Common myeloid progenitor, CD34-positive (primary cell): ENCODE data around the gene AIFM1.

Experiments
- CTCF ChIA-PET: fragments of 350-600 bp; sonication (Branson Sonifier 250); formaldehyde crosslinking; loops from one replicate; lab custom pipeline; 2021; ENCODE audit warnings: antibody characterized with exemption; lab: Charles Lee
- POLR2A ChIA-PET: fragments of 350-600 bp; sonication (Branson Sonifier 250); formaldehyde crosslinking; loops from one replicate; lab custom pipeline; 2021; ENCODE audit warnings: antibody characterized with exemption; lab: Charles Lee
- DNase-seq, 3 donors: peaks; one replicate each; pipeline versions ENCODE4 v3.0.0 to v3.0.0-alpha.2; 2013
- H3K27ac ChIP-seq, 2 experiments: 1 replicate in 1 of 2; 2 replicates in 1 of 2; pipeline ENCODE4 v1.7.0; 2013; ENCODE audit warnings: inconsistent platforms in 2 of 2, low read length in 2 of 2, mild to moderate bottlenecking in 2 of 2, low read depth in 1 of 2, moderate library complexity in 1 of 2; ENCODE audit not compliant: severe bottlenecking in 2 of 2, insufficient read depth in 1 of 2, poor library complexity in 1 of 2
- H3K27me3 ChIP-seq, 5 experiments: replicated peaks in 2 of 5; 1 replicate in 3 of 5; 2 replicates in 2 of 5; pipeline versions ENCODE4 v1.6.1 to v1.7.0; 2013; ENCODE audit warnings: low read length in 4 of 5, mild to moderate bottlenecking in 2 of 5, moderate library complexity in 2 of 5, inconsistent platforms in 1 of 5; ENCODE audit not compliant: insufficient read depth in 5 of 5, control insufficient read depth in 4 of 5
- H3K36me3 ChIP-seq, 4 experiments: 1 replicate in 2 of 4; 2 replicates in 2 of 4; pipeline versions ENCODE4 v1.6.1 to v1.7.0; 2013; ENCODE audit warnings: low read length in 3 of 4, control low read depth in 1 of 4, mild to moderate bottlenecking in 1 of 4; ENCODE audit not compliant: control insufficient read depth in 4 of 4, insufficient read depth in 4 of 4
- H3K4me1 ChIP-seq, 4 experiments: 1 replicate in 3 of 4; 2 replicates in 1 of 4; pipeline versions ENCODE4 v1.6.1 to v1.7.1; 2013; ENCODE audit warnings: low read length in 3 of 4, mild to moderate bottlenecking in 3 of 4, control low read depth in 1 of 4, inconsistent platforms in 1 of 4, moderate library complexity in 1 of 4; ENCODE audit not compliant: control insufficient read depth in 4 of 4, insufficient read depth in 4 of 4; ENCODE audit errors: control extremely low read depth in 1 of 4
- H3K4me3 ChIP-seq, 7 experiments: 1 replicate in 4 of 7; 2 replicates in 3 of 7; pipeline versions ENCODE4 v1.5.1 to v1.7.0; 2013; ENCODE audit warnings: mild to moderate bottlenecking in 7 of 7, low read length in 6 of 7, moderate library complexity in 6 of 7, inconsistent platforms in 2 of 7, low read depth in 2 of 7, control low read depth in 1 of 7; ENCODE audit not compliant: insufficient read depth in 4 of 7, control insufficient read depth in 1 of 7; ENCODE audit errors: extremely low read depth in 1 of 7
- H3K9me3 ChIP-seq, 5 experiments: 1 replicate in 4 of 5; 2 replicates in 1 of 5; pipeline versions ENCODE4 v1.6.1 to v1.7.1; 2013; ENCODE audit warnings: low read length in 4 of 5, mild to moderate bottlenecking in 2 of 5, inconsistent platforms in 1 of 5, low read depth in 1 of 5, moderate library complexity in 1 of 5; ENCODE audit not compliant: control insufficient read depth in 4 of 5, insufficient read depth in 2 of 5; ENCODE audit errors: control extremely low read depth in 1 of 5
- WGBS: methylation state at CpG from one replicate; pipeline ENCODE4 v1.1.5; 2013; ENCODE audit not compliant: insufficient coverage; 5-methylcytosine and 5-hydroxymethylcytosine counted together

Gene AIFM1

DNA sequence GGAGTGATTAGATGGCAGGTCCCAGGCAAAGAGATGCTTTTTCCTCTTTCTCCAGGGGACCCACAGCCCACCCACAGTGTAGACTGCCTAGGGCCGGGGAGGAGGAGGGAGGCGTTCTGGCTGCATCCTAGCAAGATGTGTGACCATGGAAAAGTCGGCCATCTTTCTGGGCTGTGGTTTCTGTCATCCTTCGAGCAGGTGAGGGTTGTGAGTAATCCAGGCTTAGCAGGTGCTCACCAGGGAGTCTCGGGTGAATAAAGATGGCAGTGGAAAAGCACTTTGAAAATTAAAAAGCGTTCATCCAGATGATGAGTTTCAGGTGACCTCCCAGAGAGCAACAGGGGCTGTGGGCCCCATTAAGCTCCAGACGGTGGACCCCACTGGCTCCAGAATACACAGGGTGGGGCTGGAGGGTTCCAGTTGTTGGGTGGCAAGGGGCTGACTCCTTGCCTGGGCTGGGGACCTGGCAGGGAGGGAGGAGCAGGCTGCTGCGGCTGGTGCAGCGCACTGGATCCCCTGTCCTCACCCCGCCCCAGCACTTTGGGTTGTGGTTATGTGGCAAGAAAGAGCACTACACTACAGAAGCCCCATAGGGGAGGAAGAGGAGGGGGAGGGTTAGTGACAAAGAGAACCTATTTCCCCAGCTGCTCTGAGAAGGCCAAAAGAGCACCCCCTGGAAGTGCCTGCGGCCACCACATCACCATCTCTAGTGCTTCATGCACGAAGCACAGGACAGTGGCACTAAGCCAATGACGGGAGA is 79.0 kb downstream of the AIFM1 start:
- no peaks in the 10 kb centered on the region for H3K27me3 ChIP-seq
- no peaks in the 10 kb centered on the region for H3K9me3 ChIP-seq
- H3K36me3 ChIP-seq = peaks cover 0 to 6% (median 0%) of the 10 kb centered on the region in 4 experiments
- peak overlapping the region in 6 of 7 experiments; percentile 19 to 55 (median 36) for H3K4me3 ChIP-seq
- peak; percentile 55 to 86 (median 82) for DNase-seq
- POLR2A ChIA-PET = interaction anchor here (0.5 to 1.0 kb wide), 3 partner anchors 10 to 22 kb away, joined by 3 to 4 read pairs (median 3); no protein-coding TSS in a partner anchor
- peak overlapping the region in 1 of 2 experiments; percentile 50 for H3K27ac ChIP-seq
- peaks cover 11 to 83% (median 74%) of the 10 kb centered on the region in 4 experiments for H3K4me1 ChIP-seq
- CTCF ChIA-PET = interaction anchor here (0.7 to 3.8 kb wide), 7 partner anchors 9 to 32 kb away, joined by 3 to 18 read pairs (median 4); no protein-coding TSS in a partner anchor
- WGBS = 32% methylated on average over 10 of the region's 13 CpGs

DNA sequence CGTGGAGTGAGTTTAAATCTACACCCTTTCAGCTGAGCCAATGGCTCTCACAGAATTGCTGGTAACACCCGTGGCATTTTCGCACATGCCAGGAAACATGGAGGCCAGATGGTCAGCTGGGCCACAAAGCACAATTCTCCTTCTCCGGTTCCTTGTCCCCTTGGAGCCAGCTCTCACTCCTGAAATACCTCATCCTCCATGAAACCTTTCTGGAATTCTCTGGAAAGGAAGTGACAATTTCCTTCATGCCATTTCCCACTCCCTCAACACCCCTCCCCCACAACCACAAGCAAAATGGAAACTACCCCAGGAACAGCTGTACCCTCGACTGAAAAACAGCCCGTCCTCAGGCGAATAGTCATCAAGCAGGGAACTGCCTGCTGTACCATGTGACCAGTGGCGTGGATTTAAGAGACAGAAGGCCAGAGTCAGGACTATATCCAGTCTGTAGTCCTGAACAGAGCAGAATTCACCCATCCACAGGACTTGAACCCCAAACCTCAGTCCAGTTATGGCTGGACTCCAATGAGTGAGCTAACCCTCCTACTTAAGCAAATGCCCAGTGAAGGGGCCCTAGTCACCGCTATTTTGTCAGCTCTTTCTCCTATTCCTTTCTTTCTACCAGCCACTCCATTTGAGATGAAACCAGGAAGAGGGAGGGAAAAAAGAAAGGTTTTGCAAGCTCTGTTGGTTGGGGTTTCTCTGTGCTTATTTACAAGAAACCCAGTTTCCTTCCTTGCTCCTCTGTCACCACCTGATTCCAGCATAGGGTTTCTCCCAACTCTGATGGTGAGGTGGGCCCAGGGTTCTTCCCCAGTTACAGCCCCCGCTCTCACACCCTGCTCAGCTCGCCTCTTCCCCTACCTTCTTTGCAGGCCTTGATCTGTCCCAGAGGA is 79.8 kb downstream of the AIFM1 start:
- ChIA-PET POLR2A (interaction anchor here (0.9 kb wide), 1 partner anchor 10 kb away, joined by 4 read pairs; no protein-coding TSS in a partner anchor), CTCF (interaction anchor here (1.2 to 3.8 kb wide), 7 partner anchors 10 to 106 kb away, joined by 3 to 18 read pairs (median 6); no protein-coding TSS in a partner anchor)
- H3K4me3 ChIP-seq = peak overlapping the region in 6 of 7 experiments; percentile 19 to 55 (median 36)
- DNase-seq = no peak
- H3K27me3 ChIP-seq = no peaks in the 10 kb centered on the region
- H3K27ac ChIP-seq = peak overlapping the region in 1 of 2 experiments; percentile 50
- WGBS = 60% methylated on average over 8 of the region's 11 CpGs
- H3K9me3 ChIP-seq = no peaks in the 10 kb centered on the region
- peaks cover 0 to 9% (median under 1%) of the 10 kb centered on the region in 4 experiments for H3K36me3 ChIP-seq
- peaks cover 11 to 90% (median 77%) of the 10 kb centered on the region in 4 experiments for H3K4me1 ChIP-seq

DNA sequence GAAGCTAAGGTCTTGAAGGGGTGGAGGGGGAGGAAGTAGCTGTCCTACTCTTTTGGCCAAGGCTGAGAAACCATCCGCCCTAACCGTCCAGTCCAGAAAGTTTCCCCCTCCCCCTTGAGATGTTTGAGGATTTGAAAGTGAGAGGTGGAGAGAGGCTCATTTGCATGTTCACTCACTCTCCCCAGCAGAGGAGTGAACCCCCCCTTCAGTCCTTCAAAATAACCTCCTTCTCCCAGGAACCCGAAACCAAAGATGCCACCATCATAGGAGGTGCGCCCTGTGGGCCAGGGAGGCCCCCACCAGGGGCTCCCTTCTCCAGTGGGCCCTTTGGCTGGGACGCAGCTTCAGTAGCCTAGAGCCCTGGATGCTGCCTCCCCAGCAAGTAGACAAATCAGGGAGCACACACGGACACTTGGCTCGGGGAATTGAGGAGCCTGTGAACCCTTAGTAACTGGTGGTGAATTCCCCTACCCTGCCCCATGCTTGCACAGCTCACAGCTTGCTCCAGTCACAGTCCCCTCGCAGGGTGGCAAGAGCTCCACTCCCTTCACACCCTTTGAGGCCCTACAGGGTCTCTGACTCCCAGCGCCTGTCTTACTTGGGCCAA is 80.9 kb downstream of the AIFM1 start:
- Histone ChIP-seq H3K36me3 (peaks cover 0 to 14% (median 2%) of the 10 kb centered on the region in 4 experiments), H3K4me1 (peaks cover 8 to 88% (median 78%) of the 10 kb centered on the region in 4 experiments), H3K9me3 (no peaks in the 10 kb centered on the region), H3K27me3 (no peaks in the 10 kb centered on the region), H3K27ac (peak overlapping the region in 1 of 2 experiments; percentile 50), H3K4me3 (peak overlapping the region in 2 of 7 experiments; percentile 16 to 33)
- ChIA-PET CTCF (interaction anchor here (1.1 to 3.8 kb wide), 4 partner anchors 10 to 107 kb away, joined by 4 to 18 read pairs (median 7); no protein-coding TSS in a partner anchor), POLR2A (interaction anchor here (1.0 kb wide), 1 partner anchor 36 kb away, joined by 3 read pairs; no protein-coding TSS in a partner anchor)
- 80% methylated on average over 6 of the region's 9 CpGs for WGBS
- DNase-seq = no peak

DNA sequence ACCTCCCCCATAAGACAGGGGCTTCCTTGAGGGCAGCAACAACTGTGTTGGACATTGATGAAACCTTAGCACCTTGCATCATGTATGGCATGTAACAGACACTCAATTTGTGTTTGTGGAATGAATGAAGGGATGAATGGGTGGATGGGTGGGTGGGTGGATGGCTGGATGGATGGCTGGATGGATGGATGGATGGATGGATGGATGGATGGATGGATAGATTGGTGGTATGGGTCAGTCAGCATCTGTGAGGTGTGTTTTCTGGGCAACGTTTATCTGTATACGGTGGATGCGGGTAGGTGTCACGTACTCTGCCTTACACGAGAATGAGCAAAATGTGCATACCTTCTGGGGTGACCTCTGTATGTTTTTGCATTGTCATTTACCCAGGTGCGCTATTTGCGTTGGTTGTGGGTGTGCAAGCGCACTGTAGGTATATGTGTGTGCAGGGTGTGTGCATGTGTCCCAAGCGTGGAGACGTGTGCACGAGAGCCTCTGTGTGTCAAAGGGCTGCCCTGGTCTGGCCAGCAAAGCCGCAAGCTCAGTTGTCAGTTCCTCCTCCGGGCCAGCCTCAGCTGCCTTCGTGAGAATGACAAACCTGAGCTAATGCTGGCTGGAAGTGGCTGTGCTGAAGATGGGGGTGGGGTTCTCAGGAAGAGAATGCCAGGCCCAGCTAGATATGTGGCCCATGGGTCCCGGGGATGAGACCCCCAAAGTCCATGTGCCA is 81.8 kb downstream of the AIFM1 start:
- peak overlapping the region in 1 of 2 experiments; percentile 26 for H3K27ac ChIP-seq
- no peaks in the 10 kb centered on the region for H3K9me3 ChIP-seq
- peaks cover 0 to 14% (median 2%) of the 10 kb centered on the region in 4 experiments for H3K36me3 ChIP-seq
- CTCF ChIA-PET = interaction anchor here (1.1 to 3.8 kb wide), 3 partner anchors 11 to 35 kb away, joined by 6 to 18 read pairs (median 8); no protein-coding TSS in a partner anchor
- WGBS = 69% methylated on average over 14 of the region's 15 CpGs
- H3K4me3 ChIP-seq = peak overlapping the region in 3 of 7 experiments; percentile 11 to 33 (median 28)
- POLR2A ChIA-PET = interaction anchor here (1.0 kb wide), 1 partner anchor 37 kb away, joined by 3 read pairs; no protein-coding TSS in a partner anchor
- H3K4me1 ChIP-seq = peaks cover 8 to 83% (median 76%) of the 10 kb centered on the region in 4 experiments
- H3K27me3 ChIP-seq = no peaks in the 10 kb centered on the region
- no peak for DNase-seq

DNA sequence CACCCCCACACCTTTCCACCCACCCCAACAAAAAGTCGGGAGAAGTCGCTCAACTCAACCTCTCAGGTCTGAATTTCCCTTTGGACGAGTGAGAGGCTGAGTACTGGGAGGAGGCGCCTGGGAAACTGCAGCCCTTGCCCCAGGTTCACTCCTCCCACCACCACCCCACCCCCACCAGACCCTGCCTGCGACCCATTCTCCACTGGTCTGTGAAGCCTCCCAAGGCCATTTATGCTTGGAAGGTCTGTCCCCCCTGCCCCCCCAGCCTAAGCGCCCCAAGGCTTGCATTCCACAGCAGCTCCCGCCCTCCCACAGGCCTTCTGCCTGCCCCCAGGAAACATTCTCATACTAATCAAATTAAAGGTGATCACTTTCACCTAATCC is 82.5 kb downstream of the AIFM1 start:
- 31% methylated on average over 3 of the region's 7 CpGs for WGBS
- peaks cover 0 to 14% (median 2%) of the 10 kb centered on the region in 4 experiments for H3K36me3 ChIP-seq
- H3K27ac ChIP-seq = no peak overlapping the region
- POLR2A ChIA-PET = interaction anchor here (0.7 to 2.0 kb wide), 4 partner anchors 9 to 37 kb away, joined by 3 to 6 read pairs (median 4); partner anchors contain the start of gene ELF4
- no peaks in the 10 kb centered on the region for H3K9me3 ChIP-seq
- peak in 1 of 3 donors; percentile 32 for DNase-seq
- CTCF ChIA-PET = interaction anchor here (6.6 kb wide), 1 partner anchor 38 kb away, joined by 86 read pairs; no protein-coding TSS in a partner anchor
- no peaks in the 10 kb centered on the region for H3K27me3 ChIP-seq
- peaks cover 8 to 78% (median 71%) of the 10 kb centered on the region in 4 experiments for H3K4me1 ChIP-seq
- H3K4me3 ChIP-seq = peak overlapping the region in 1 of 7 experiments; percentile 28
